Measurements from ENCODE around the gene ZACN.
A peak's percentile ranks its signal among the peaks of the same experiment; 100 is the strongest.

Gene ZACN

DNA sequence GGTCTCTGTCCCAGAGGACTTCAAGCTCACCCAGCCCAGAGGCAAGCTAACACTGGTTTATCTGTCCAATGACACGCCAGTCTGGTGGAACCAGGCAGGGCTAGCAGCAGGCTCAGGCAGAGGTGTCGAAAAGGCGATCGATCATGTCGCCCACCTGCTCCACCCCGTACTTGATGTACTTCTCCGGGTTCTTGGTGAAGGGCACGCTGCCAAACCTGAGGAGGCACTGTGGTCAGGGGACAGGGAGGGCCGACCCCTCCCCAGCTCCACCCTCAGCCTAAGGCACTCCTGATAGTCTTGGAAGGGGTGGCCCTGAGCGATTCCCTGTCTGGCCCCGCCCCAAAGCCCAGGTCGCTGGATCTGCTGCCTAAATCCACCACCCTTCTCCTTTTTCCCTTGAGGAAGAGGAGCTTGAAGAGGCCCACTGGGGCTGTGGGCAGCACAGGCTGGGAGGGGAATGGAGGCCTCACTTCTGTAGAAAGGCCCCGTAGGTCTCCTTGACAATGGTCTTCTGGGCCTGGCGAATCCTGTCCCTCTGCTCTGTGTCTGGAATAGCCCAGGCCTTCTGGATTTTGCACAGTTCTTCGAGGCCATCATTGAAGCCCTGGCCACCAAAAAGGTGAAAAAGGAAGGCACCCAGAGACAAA is 4.7 kb downstream of the ZACN start:
- no peak for DNase-seq

DNA sequence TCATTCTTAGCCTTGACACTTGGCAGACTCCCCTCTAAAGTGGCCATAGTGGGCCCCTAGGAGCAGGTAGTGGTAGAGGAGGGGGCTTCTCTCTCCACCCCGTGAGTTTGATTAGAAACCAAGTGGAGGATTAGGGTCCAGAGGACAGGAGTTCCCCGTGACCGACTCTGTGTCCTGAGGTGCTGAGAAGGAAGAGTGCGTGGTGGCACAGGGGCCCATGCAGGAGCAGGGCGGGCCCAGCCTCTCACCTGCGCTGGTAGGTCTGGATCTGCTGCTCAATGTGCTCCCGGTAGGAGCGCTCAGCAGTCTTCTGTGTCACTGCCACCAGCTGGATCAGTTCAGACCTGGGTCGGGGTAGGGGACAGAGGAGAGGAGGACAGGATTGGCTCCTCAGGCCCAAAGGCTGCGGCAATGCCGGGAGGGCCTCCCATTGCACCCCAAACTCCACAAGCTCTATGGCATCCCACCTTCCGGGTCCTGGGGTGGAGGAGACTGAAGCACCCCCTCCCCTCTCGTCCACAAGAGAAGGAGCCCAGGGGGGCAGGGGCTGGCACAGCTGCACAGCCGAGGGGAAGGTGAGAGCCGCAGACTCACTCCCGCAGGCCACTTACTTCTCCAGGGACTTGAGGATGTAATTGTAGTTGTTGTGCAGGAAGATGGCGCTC is 6.2 kb downstream of the ZACN start:
- DNase-seq, result no peak

DNA sequence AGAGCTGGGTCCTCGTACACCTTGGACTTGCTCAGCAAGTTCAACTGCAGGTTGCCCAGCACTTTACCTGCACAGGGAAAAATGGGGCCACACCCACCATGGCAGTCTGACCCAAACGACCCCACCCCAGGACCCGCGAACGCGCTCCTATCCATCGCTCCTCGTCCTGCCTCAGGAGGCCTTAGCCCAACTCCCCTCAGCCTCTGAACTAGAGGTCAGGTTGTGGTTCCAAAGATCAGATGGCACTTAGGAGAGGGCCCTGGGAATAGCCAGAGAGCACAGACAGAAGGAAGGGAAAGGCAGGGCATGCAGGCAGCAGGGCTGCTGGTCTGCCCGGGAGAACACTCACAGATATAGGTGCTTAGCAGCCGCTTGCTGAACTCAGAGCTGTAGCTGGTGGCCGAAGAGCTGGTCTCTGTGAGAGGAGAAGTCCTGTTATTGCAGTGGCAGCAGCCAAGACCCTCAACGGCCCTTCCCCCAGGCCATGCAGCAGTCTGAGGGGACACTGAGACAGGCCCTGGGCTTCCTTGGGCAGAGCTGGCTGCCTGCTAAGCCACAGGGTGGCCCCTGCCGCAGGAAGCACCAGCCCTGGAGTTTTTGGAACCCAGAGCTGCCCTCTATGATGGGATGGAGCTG is 6.9 kb downstream of the ZACN start:
- no peak for DNase-seq

DNA sequence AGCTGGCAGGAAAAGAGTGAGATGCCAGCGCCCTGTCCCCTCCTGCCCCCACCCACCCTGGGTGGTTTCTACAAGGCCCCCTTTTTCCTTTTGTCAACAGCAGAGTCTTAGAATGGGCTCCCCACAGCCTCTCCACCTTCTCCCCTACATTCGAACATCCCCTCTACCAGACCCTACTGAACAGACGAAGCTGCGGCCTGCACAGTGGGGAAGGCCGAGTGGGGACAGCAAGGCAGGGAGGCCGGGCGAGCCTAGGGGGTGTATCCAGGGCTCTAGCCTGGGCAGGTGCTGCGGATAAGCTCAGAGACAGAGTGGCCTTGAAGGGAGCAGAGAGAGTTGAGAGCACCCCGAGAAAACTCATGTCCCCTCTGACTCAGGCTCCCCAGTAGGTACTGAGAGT is 7.4 kb downstream of the ZACN start:
- no peak for DNase-seq

DNA sequence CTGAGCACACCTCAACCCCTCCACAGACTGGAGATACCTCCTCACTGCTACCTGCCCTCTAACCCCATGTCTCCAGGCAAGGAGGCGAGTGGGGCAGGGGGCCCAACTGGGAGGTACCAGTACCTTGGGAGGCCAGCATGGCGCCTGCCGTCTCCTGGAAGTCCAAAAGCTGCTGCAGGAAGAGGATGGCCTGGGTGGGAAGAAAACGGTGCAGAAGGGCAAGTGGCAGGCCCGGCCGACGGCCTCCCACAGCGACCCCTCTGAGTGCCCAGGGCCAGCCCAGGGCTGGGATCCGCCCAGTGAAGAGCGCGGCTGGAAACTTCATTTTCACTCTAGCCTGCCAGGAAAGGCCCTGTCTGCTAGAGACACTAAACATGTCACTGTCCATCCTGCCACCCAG is 8.5 kb downstream of the ZACN start:
- no peak for DNase-seq

DNA sequence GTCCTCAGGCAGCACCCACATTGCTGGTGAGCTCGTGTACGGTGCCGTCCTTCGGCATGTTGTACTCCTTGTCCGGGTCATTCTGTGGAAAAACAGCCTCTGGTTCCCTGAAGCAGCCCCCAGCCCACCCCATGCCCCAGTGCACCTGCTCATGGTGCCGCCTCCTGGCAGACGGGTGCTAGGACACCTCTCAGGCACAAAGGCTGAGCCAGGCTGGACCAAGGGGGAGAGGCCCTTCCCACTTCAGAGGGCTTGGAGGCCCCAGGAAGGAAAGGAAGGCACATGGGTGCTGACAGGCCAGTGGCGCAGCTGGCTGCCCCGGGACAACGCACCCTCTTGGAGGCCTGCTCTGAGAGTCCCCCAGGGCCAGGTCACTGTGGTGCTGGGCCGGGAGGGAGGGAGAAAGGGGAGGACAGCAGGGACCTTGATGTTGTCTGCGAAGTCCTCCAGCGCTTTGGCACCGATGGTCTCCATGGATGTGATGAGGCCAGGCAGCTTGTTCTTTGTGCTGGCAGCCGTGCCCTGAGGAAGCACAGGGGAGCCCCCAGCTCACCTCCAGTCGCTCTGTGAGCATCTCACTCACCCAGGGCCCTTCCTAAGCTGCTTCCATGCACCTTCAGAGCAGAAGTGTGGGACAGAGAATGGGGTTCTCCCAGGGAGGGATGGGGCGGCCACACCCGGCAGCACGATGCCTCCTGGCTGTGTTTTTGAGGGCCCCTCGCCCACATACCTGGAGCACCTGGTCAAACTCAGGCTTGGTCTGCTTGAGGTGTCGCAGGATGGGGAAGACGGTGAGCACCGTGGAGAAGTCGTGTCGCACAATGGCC is 9.3 kb downstream of the ZACN start:
- no peak for DNase-seq

DNA sequence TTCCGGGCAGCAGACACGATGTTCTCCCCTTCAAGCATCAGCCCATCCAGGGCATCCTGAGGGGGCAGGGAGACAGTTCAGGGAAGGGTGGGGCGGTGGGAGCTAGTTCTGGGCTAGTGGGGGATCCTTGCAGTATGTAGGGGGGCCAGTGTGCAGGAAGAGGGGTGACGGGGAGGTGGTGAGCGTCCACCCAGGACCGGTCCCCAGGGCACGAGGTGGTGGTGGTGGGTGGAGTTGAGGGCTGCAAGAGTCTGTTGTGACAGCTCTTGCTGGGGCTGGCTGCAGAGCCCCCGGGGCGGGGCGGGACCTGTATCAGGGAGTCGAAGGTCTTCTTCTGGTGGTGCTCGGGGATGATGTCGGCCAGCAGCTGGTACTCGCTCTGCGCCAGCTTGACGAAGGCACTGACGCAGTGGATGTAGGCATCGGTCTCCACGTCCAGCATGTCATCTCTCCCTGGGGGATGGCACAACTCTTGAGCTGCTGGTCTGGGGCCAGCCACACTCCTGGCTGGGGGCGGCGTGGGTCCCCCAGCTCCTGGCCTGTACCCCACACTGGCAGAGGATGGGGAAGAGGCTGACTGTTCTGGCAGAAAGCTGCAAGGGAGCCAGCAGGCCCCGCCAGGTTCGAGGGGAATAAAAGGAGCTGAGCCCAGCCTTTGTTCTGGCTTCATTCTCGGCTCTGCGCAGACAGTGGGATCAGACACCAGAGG is 10.0 kb downstream of the ZACN start:
- DNase-seq, result no peak

DNA sequence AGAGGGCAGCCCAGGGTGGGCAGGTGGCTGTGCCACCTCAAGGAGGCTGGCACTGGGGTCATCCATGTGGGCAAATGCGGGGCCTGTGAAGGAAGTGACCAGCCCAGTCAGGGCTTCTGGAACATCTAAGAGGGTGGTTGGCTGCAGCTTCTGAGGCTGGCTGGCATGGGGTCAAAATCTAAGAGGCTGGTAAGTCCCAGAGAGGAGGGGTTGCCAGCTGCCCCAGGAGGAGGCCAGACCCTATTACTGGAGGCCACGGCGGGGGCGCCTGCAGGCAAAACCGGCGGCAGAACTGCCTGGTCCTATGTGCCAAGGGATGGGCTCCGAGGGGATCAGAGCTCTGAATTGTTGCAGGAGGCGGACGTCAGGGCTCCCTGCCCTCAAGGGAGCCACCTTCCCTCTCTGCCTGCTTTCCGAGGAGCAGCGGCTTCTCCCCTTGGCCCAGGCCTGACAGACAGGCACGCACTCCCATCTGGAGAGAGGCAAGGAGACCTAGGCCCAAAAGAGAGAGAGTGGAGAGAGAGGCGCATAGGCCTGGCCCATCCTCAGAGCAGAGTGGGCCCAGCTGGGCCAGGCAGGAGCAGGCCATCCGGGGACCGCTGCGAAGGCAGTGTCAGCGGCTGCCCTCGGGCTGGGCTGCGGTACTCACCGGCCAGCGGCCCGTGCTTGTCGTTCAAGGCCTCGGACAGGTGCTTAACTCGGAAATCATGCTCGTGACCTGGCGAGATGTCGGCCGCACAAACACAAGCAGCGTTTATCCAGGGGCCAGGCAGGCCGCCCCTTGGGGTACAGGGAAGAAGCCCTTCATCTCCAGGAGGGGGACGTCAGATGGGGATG is 10.9 kb downstream of the ZACN start:
- no peak for DNase-seq

DNA sequence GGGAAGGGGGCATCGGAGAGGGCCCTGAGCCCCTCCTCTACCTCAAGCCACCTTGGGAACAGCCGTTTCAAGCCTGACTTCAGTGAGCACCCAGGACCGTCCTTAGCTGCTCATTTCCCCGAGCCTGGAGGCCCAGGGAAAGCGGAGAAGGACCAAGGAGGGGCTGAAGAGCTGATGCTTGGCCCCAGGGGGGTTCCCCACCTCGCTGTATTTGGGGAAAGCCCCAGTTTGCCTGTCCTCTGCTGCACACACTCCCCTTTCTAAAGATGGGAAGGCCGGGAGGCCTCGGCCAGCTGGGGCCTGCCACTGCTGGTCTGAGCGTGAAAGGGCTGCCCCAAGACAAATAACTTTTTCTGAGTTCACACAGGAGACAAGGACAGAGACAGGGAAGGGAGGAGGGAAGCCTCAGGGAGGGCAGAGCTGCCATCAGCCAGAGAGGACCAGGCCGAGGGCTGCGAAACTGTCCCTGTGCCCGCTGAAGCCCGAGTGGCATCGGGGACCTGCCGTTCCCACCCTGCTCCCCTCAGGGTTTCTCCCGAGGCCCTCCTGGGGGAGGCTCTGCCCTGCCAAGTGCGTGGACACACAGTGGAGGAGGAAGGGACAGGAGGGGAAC is 11.6 kb downstream of the ZACN start:
- DNase-seq, result no peak

DNA sequence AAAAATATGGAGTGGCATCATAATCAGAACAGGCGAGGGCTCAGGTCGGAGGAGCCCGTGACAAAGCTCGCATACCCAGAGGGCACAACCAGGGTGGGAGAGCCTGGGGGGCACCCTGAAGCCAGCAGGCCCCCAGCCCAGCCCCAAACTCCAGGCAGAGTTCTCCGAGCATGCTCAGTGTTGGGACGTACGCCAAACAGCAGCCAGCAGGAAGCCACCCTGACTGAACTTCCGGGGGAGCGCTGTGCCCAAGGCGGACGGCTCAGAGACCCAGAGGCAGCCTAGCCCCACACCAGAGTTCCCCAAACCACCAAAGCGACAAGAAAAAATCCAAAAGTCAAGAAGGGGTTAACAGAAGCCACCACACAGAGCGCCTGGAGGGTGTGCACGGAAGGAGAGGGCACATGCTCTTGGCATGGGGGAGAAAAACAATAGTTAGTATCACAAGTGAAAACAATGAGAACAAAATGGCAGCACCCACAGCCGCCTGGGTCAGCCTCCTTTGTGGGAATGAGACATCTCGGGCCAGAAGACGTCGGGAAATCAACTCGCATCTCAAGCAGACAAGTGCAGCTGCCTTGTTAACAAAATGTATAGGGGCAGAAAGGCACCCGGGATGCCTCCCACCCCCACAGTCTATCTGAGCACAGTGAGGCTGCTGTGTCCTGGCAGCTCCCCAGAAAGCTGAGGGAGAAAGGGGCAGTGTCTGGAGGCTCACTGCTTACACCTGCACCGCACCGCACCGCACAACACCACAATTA is 12.7 kb downstream of the ZACN start:
- DNase-seq, result no peak

DNA sequence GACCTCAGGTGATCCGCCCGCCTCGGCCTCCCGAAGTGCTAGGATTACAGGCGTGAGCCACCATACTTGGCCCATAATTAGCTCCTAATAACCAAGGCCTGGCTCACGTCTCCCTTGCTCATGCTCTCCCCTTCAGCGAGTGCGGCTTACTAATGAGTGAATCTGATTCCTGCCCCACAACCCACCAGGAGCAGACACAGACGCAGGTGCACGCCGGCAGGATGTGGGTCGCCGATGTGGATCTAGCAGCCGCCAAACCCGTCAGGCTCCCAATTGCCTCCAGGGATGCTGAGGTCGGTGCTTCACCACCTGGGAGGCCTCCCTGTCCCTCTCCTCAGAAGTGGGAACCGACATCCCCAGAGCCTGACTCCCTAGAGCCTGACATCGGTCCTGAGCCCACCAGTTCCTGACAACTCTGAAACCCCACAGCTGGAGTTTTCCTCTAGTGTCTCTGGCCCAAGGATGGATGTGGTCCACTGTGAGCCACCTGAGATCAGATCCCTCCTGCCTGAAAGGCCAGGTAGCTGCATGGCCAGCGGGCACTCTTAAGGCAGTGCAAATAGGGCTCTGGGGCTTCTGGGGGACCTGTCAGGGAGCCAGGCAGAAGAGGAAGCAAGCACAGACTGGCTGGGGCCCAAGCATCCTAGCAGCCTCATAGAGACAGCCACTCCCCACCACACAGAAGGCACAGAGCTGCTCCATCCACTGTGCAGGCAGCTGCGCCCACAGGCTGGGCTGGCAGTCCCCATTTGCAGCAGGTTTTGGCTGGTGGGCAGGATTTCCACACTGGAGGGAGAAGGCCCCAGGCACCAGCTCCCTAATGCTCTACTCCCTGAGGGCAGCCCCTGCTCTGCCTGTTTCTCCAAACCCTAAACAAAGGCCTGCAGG is 13.8 kb downstream of the ZACN start:
- DNase-seq, result no peak

DNA sequence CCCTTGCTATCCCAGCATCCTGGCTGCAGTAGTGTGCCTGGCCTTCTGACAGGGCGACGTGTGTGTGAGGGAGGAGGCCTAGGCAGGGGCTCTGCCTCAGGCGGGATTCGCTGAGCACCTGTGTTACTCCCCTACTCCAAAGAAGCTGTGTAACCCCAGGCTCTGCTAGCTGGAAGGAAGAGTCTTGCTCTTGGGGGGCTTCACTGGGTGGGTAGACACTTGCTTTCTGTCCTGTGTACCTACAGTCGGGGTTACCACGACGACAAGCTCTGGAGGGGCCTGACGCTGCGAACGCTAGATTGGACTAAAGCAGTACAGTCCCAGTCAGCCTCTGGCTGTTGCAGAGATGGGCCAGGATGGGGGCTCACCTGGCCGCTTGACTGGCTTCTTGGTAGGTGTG is 15.1 kb downstream of the ZACN start:
- DNase-seq, result no peak

DNA sequence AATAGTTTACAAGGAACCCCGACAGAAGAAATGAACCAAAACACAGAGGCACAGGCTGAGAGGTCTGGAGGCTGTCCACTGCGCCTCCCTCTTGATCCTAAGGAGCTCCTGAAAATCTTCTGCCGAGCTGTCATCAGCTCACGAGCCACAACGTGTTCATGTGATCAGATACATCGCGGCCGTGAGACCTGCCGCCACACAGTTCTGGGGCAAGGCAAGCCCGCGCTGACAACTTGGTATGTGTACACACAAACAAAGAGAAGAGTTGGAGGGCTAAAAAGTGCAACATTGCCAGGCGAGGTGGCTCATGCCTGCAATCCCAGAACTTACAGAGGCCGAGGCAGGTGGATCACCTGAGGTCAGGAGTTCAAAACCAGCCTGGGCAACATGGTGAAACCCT is 17.0 kb downstream of the ZACN start:
- no peak for DNase-seq

DNA sequence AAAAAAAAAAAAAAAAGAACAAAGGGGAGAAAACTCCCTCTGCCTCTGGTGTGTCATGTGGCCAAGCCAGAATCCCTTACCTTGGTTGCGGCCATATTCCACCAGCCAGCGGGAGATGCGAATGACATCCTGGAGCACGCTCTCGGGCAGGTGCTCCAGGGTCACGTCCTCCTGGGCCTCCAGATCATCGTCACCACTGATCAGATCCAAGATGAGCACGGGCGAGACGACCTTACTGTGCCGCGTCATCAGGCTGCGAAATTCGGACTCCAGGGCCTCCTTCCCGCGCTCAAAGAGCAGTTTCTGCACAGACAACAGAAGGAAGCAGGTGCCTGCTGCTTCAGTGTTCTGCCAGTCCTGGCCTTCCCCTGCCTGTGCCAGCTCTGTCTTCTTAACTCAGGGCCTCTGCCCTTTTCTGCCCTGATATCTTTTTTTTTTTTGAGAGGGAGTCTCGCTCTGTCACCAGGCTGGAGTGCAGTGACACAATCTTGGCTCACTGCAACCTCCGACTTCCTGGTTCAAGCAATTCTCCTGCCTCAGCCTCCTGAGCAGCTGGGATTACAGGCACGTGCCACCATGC is 18.8 kb downstream of the ZACN start:
- DNase-seq, result no peak

DNA sequence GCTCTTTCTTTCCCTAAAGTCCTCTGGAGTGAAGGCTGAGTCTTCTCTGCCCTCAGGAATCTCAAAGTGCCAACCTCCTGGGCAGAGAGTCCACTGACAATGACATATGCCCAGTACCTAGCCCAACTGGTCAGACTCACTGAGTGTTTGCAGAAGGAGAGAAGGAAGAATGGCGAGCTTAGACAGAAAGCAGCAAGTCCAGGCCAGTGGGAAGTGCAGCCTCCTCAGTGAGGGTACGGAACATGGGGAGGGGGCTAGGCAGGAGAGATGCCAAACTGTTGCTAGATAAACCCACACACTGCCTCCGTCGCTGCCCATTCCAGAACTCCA is 23.9 kb downstream of the ZACN start:
- DNase-seq, result no peak

DNA sequence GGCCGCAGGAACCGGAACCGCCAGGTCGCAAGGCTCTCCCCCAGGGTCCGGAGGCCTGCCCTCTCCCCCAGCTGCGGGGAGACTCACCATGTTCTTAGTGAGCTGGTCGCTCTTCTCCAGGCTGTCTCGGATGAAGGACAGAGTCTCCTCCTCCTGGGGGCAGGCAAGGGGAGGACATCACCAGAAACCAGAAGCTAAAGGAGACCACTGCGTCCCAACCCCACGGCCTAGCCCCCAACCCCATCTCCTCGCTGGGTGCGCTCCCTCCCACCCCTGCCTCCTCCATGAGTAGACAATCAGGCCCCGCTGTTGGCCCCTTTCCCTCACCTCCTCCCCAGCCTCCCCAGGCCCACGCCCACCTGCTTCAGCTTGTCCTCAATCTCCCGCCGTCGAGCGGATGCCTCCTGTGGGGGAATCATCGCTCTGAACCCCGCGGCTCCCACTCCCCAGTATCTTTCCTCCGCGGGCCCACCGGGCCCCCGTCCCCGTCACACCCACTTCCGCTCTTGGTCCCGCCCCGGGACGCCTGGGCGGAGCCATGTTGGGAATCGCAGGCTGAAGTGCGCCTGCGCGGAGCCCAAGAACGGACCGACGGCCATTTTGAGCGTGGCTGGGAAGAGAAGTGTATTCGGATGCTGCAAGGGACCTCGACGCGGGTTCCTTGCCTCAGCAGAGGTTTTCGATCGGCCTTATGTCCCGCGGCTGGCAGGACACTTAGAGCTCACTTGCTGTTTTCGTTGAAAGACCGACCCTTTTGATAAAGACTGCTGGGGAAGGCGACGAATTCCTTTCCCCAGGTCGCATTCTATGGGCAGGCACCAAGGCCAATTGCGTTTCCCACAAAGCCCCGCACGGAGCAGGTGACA is 24.5 kb downstream of the ZACN start, which contains the start of gene EXOC7:
EXOC7 (minus strand) TSS at position 514 of the 866 bp plus-strand sequence; CDS start at position 419, 95 bp downstream.
- peak; percentile 96 for DNase-seq

DNA sequence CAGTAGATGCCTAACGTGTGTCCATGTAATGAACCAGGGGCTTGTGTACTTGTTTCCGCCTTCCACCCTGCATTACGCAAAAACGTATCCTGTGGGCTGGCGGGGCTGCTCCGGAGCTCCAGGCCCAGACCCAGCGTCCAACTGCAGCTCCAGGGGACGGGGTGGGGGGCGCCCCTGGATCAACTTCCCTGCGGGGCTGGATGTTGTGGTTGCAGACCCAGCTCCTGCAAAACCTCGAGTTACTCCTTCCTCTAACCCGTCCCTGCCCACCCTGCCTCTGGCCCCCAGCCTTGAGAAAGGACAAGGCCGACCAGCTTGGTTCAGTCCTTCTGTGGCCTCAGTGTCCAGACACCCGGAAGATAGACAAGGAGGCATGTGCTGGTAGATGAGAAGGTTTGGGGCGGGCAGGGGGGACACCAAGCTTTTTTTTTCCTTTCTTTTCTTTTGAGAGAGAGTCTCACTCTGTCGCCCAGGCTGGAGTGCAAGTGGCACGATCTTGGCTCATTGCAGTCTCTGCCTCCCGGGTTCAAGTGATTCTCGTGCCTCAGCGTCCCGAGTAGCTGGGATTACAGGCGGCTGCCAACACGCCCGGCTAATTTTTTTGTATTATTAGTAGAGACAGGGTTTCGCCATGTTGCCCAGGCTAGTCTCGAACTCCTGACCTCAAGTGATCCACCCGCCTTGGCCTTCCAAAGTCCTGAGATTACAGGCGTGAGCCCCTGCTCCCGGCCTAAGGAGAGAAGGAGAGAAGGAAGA is 25.3 kb downstream of the ZACN start:
- no peak for DNase-seq

DNA sequence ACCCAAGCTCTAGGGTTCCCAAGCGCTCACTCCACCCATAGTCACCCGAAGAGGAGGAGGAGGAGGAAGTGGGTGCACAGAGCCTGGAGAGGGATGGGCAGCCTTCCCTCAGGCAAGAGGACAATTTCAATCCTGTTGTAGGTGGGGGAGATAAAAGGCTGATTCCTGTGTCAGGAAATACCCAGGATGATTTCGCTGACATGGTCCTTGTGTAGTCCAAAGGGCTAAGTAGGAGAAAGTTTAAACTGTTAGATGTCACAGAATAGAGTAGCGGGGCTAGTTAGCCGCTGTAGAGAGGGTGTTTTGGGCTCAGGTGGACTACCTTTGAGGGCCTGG is 25.9 kb downstream of the ZACN start:
- no peak for DNase-seq
